HuH-7 (cell line): ENCODE results near the gene AEN.

Experiments
- DNase-seq: peaks from one replicate; pipeline ENCODE4 v3.0.0; 2011; ENCODE audit warnings: low spot score

AEN gene

DNA sequence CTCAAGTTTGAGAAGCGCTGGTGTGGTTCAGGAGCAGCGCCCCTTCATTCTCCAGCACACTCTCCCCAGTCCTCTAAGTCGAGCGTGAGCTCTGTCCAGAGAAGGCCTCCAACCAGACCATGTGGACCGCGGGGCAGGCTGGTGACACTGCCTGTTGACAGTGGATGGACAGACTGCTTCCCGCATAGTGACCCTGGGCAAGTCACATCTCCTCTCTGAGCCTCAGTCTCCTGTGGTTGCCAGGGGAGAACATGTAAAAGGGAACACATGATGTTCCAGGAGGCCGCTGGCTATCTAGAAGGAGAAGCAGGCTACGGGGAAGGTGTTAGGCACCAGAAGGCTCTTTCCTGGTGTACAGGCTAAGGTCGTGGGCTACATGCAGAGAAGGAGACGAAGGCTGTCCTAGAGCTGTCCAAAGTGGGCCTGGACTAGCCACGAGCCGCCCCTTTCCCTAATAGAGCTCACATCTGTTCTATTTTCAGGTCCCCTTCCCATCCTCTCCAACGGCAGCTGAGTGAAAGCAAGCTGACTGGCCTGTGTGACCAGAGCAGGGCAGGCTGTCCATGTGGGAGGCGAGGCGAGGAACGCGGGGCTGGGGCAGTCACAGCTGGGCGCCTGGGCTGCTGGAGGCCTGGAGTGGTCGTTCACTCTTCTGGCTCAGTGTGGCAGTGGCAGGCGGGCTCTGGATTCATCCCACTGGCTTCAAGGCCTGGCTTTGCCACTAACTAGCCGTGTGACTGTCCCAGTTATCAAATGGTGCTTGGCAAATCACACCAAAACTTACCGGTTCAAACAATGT is 28.8 kb downstream of the AEN start:
- no peak for DNase-seq

DNA sequence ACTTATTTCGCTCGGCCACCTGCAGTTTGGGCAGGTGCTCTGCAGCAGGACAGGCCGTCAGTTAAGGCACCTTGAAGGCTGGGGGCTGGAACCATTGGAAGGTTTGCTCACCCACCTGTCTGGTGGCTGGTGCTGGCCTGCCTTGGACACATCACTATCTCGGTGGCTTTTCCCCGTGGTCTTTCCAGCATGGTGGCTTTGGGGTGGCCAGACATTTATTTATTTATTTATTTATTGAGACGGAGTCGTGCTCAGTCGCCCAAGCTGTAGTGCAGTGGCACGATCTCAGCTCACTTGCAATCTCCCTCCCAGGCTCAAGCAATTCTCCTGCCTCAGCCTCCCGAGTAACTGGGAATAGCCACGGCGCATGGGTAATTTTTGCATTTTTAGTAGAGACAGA is 29.4 kb downstream of the AEN start:
- DNase-seq, result no peak

DNA sequence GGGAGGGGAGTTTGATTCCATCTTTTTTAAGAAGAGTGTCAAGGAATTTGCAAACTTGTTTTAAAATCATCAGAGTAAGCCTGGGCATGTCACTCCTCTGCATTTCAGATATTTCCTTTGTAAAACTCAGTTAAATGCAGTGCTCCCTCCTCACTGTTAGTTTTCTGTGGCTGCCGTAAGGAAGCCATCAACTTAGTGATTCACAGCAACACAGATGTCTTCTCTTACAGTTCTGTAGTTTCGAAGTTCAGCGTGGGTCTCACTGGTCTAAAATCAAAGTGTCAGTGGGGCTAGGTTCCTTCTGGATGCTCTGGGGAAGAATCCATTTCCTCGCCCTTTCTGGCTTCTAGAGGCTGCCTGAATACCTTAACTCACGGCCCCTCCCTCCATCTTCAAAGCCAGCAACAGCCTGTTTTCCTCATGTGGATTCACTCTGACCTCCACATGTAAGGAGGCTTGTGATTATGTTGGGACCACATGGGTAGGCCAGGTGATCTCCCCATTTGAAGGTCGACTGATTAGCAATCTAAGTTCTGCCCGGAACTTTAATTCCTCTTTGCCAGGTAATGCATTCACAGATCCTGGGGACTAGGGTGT is 30.1 kb downstream of the AEN start:
- no peak for DNase-seq

DNA sequence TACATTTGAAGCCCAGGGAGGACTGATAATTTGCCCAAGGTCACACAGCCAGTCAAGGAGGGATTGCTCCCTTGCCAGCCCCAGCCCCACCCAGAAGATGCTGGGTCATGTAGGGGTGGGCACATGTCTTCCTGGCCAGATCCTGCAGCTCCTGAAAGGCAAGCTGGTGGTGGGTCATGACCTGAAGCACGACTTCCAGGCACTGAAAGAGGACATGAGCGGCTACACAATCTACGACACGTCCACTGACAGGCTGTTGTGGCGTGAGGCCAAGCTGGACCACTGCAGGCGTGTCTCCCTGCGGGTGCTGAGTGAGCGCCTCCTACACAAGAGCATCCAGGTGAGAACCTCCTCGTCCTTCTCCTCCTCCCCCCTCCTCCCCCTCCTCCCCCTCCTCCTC is 30.8 kb downstream of the AEN start:
- DNase-seq, result no peak

DNA sequence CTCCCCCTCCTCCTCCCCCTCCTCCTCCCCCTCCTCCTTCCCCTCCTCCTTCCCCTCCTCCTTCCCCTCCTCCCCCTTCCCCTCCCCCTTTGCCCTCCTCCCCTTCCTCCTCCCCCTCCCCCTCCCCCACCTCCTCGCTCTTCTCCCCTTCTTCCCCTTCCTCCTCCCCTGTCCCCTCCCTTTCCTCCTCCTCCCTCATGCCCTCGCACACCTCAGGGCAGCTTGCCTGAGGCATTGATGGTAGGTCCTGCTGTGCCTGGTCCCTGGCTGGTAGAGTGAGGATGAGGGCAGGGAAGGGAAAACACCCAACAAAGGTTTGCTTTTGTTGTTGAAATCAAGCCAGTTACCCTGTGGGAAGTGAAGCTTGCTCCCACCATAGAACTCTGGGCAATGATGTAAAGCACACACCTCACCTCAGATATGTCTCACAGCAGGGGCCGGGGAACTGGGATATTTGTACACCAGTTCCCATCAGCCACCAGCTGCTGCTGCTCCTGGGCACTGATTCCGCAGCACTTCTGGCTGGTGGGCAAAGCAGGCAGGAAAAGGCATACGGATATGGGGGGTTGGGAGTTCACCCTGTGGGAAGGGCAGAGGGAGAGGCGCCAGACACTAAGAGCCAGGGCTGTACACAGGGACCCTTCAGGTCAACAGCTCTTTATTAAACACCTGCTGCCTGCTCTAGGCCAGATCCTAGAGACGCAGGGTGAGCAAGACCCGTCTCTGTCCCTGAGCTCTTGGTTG is 31.5 kb downstream of the AEN start:
- no peak for DNase-seq

DNA sequence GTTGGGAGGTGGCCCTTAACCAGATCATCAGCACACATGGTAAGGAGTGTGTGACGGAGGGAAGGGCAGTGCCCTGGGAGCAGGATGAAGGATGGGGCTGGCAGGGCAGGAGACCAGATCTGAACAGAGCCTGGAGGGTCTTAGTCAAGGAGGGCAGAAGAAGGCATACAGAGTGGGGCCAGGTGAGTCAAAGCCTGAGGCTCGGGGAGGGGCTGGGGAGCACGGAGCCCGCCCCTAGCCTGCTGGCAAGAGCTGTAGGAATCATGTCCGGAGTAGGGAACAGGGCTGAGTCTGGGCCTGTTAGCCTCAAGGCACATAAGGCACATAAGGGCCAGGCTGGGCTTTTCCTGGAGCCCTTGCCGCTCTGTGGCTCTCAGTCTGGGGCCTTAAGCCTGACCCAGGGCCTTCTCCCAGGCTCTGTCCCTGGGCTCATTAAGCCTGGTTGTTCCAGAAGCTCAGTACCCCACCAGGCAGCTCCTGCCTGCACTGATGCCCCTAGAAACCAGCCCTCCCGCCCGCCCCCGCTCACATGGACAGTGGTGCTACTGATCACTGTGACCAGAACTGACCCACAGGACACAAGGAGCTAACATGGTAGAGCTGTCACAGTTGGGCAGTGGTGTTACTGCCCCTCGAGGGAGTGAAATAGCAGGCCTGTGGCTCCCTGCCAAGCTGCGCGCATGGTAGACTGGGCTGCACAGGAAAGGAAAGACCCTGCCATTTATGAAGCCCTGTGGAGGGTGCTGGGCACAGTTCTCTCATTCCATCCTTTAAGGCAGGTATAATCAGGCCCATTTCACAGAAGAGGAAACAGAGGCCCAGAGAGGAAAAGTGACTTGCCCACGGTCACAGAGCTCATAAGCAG is 32.3 kb downstream of the AEN start:
- DNase-seq, result no peak

DNA sequence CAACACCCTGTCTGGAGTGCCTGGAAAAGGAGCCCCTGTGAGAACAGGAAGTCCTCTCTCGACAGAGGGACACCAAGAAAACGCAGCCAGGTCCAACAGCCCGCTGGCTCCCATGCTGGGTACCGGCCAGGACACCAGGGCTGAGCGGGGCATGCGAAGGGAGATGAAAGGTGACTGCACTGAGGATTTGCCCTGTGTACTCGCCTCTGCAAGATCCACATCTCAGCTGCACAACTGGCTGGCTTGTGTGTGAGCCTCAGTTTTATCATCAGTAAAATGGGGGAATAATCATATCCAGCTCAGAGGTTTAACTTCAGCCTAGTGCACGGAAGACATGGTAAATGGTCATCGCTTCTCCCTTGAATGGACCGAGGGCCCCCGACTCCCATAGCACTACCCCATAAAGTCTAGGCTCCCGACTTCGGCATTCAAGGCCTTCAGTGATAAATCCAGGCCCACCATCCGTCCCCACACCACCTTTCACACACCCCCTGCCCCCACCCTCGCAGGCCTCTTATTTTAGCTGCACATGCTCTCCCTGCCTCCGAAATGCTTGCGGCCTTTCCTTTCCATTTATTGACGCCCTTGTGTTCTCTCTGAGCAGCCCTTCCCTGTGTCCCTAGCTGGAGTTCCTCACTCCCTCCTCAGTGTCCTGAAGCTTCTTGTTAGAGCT is 33.4 kb downstream of the AEN start:
- no peak for DNase-seq

DNA sequence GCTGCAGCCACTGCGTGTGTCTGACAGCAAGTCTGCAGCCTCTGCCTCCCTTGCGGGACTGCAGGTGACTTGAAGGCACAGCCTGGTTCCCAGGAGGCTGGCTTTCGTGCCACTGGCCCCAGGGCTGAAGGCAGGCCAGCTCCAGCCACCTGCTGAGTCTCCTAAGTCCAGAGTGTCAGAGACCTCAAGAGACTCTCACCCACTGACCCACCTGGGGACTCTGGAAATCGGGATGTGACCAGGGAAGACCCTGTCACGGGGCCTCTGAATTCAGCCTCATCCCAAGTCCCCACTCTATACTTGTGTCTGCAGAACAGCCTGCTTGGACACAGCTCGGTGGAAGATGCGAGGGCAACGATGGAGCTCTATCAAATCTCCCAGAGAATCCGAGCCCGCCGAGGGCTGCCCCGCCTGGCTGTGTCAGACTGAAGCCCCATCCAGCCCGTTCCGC is 34.0 kb downstream of the AEN start:
- no peak for DNase-seq

DNA sequence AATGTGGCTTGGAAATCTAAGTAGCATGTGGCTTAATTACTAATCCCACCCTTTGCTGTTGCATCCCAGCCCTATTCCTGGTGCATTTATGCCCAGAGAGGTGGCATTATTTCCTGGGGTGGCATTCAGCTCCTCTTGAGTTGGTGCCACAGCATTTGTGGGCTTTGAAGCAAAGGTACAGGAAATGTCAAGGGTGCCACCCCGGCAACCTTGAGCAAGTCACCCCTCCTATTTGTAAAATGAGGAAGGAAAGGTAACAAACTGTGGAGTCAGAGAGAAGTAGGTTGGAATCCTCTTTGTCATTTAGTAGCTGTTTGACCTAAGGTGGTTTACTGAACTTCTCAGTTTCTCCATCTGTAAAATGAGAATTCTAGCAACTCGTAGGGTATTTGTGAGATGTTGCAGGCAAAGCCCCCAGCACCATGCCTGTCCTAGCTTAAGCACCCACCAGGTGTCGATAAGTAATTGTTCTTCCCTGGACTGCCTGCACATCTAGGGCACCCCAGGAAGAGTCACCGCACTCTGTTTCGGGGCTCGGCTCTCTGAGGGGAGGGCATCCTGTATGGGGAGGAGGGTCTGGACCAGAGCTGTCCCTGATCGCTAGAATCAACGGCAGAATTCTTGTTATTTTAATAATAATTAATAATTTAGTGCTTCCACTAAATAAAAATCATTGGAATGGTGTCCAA is 34.8 kb downstream of the AEN start:
- no peak for DNase-seq

DNA sequence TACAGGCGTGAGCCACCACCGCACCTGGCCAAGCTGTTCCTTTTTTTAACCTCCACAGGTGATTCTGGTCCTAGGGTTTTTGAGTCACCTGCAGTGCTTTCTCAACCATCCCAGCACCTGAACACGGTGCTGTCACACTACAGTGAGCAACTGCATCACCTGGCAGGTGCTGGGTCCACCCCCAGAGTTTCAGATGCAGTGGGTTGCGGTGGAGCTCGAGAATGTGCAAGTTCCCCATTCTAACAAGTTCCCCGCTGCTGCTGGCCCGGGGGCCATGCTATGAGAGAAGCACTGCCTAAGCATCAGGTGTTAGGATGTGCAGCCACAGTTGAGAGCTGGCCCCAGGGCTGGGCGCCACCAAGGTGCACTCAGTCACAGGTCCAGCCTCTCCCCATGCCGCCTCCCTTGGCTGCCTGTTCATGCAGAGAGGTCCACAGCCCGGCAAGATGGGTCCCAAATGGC is 35.7 kb downstream of the AEN start:
- DNase-seq, result no peak

DNA sequence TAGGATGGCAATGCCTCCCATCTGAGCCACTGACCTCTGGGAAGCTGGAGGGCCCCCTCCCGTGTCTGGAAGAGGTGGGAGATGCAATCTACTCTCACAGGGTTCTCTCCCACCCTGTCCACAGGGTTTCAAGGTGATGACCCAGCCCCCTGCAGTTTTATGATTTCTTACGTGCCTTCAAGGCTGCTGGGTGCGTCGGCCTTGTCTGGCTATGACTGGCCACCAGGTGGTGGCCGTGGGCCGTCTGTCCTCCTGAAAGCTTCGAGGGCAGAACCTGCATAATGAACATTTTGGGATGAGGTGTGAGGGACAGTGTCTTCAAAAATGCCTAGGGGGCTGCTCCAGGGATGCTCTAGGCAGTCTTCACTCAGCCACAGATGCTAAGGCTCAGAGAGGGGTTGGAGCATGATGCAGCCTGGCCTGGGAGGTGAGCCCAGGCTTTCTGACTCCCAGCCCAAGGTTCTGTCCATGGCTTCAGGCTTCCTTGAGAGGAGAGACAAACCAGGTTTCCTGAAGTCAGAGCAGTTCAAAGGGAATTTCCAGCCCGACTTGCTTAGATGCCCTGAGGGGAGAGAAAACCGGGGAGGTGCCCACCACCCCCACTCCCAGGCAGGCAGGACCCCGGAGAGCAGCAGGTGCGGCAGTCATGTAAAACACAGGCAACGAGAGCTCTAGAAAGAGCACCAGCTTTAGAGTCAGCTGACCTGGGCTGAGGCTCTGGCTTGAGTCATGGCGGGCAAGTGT is 36.4 kb downstream of the AEN start:
- DNase-seq, result peak; percentile 78

DNA sequence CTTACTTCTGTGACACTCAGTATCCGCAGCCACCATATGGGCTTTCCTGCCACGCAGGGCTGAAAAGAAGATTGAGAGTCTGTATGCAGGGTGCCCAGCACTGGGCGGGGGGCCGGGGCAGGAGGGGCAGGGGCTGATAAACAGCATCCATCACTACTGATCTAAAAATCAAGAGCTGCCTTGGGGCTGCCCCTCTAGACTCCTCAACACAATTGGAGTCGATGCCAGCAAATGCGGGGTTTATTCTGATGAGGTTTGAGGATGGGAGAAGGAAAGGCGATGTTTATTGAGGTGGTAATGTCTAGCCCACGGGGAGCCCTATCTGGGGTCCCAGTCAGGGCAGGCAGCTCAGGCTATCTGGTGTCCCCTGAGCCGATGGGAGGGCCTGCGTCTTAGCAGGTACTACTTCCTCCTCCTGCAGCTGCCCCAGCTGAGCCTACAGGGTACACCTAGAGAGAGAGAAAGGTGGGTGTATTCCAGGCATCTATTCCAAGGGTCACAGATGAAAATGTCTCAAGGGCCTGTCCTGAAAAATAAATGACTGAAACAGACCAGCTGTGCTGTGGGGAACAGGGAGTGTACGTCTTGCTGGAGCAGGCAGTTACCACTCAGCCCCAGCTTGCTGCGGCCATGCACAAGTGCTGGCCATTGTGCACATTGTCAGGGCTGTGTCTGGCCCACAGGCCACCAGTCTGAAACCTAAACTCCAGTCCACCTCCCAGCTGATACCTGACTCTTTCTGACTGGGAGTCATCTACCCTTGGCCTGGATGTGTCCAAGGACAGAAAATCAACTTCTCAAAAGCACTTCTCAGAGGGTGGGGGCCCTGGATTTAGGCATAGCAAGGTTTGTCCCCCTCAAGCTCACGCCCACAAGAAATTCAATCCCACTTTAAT is 37.2 kb downstream of the AEN start:
- no peak for DNase-seq

DNA sequence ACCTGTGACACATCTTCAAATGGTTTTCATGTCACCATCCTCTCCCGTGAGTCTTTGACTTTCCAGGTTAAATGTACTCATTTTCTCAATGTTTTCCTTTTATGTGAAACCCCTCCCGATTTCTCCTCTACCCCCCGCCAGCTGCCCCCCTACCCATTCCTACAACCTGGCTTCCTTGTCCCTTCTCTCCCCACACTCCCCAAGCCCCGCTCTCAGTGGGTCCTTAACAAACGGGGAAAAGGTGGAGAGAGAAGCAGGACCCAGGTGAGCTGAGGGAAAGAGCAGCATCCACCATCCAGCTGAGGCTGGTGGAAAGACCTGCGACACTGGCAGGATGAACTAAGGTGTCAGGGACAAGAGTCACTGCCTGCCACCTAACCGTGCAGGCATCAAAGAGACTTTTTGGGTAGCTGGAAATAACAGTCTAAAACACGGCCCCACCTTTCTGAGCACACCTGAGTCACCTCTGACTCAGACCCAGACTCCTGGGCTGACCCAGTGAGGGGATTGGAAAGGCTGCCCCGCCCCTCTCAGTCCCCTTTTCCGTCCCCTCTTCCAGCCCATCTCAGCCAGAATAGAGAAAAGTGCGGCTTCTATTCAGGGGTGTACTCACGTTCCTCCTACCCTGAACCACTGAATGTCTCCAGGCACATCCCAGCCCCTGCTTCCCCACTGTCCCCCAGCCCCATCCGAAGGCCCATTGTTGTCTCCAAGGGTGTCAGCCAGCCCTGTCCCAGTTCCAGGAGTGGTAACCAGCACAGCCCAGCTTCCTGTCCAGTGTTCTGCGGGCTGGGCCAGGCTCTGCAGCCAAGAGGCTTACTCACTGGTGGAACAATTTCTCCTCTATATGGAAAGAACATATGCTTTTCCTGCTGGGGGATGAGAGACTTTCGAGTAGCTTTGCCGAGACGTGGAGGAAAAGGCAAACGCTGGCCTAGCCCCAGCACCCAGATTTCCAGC is 38.1 kb downstream of the AEN start:
- no peak for DNase-seq

DNA sequence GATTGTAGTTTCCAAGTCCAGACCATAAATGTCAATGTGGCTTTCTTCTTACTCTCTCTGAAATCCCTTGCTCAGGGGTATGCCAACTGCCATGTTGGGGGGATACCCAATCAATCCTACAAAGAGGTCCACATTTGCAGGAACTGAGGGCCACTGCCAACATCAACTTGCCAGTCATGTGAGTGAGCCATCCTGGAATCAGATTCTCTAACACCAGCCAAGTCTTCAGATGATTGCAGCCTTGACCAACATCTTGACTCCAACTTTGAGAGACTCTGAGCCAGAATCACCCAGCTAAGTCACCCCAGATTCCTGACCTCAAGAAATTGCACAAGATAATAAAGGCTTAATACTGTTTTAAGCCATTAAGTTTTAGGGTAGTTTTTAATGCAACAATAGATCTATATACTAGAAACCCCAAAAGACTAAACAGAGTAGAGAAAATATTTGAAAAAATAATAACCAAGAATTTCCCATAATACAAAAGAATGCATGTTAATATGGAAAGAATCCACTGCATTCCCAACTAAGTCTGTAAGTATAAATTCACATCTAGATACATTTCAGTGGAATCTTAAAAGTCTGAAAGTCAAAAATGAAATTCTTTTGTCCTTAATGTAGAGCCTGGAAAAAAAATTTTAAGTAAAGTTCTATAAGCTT is 40.0 kb downstream of the AEN start:
- no peak for DNase-seq

DNA sequence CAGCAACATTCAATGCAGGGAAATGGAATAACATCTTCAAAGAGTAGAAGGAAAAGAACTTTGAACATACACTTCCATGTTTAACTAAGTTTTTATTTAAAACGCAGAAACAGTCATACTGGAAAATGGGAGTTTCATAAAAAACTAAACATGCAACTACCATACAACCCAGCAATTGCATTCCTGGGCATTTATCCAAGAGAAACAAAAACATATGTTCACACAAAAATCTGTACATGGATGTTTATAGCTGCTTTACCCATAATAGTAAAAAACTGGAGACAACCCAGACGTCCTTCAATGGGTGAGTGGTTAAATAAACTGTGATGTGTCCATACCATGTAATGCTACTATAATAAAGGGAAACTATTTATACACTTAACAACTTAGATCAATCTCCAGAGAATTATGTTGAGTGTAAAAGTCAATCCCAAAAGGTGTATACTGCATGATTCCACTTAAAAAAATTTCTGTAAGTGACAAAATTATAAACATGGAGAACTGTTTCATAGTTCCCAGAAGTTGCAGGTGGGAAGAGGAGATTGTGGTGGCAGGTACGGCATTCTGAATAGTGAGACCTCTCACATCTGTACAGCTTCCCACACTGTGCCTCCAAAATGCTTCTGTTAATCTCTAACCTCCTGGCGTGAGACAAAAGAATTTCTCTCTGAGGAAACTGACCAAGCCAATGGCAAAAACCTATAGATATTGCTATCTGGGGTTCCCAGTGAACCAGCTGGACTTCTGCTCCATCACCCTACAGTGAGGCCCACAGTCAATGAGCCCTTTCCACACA is 40.8 kb downstream of the AEN start:
- DNase-seq, result no peak

DNA sequence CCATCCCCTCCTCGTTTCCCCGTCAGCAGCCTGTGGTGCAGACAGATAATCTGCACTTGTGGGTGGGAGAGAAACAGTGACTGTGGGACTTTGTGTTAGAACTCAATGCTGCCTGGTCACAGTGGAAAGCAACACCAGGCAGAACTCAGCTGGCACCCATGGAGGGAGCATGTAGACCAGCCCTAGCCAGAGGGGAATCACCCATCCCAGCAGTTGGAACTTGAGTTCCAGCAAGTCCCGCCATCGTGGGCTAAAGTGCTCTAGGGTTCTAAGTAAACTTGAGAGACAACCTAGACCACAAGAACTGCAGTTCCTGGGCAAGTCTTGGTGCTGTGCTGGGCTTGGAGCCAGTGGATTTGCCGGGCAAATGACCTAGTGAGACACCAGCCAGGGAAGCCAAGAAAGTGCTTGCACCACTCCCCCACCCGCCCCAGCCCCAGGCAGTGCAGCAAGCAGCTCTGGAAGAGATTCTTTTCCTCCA is 42.0 kb downstream of the AEN start:
- DNase-seq, result no peak
